CD4-positive, alpha-beta T cell treated with Interleukin-6 at 100 ng/mL for 8 hours (primary cell): ENCODE results near the gene RAB20.

Experiments used
- DNase-seq: peaks from one replicate; pipeline ENCODE4 v3.0.0-alpha.2; 2020; ENCODE audit warnings: mixed read lengths, low spot score

Gene RAB20

GRCh38 chr13:110529522-110530311, 31.8 kb downstream of the RAB20 start:
- no peak for DNase-seq

- no peak for DNase-seq
Observed at GRCh38 chr13:110528911-110529310, 32.6 kb downstream of the RAB20 start.

GRCh38 chr13:110528371-110528770, 33.2 kb downstream of the RAB20 start:
- no peak for DNase-seq

GRCh38 chr13:110525328-110526319, 35.9 kb downstream of the RAB20 start:
- DNase-seq, result no peak

- DNase-seq, result no peak
Observed at GRCh38 chr13:110524541-110525257, 36.8 kb downstream of the RAB20 start.

GRCh38 chr13:110523838-110524540, 37.5 kb downstream of the RAB20 start:
- no peak for DNase-seq

GRCh38 chr13:110523180-110523579, 38.3 kb downstream of the RAB20 start:
- DNase-seq, result no peak

- no peak for DNase-seq
Observed at GRCh38 chr13:110522721-110523120, 38.8 kb downstream of the RAB20 start.

- DNase-seq, result no peak
Observed at GRCh38 chr13:110521946-110522345, 39.6 kb downstream of the RAB20 start.

GRCh38 chr13:110521296-110521680, 40.2 kb downstream of the RAB20 start:
- DNase-seq, result no peak

GRCh38 chr13:110520431-110521295, 40.9 kb downstream of the RAB20 start:
- no peak for DNase-seq

- no peak for DNase-seq
Observed at GRCh38 chr13:110519506-110519905, 42.0 kb downstream of the RAB20 start.

- no peak for DNase-seq
Observed at GRCh38 chr13:110519046-110519445, 42.5 kb downstream of the RAB20 start.

GRCh38 chr13:110518571-110518970, 43.0 kb downstream of the RAB20 start:
- DNase-seq, result no peak

GRCh38 chr13:110518226-110518525, 43.3 kb downstream of the RAB20 start:
- no peak for DNase-seq

- DNase-seq, result no peak
Observed at GRCh38 chr13:110517505-110518225, 43.9 kb downstream of the RAB20 start.

GRCh38 chr13:110516500-110516899, 45.0 kb downstream of the RAB20 start:
- no peak for DNase-seq

GRCh38 chr13:110512198-110512740, 49.3 kb downstream of the RAB20 start:
- no peak for DNase-seq

- no peak for DNase-seq
Observed at GRCh38 chr13:110511509-110512181, 49.9 kb downstream of the RAB20 start.
